HepG2 (cell line): ENCODE data around the gene PTMA. TPM values are rescaled to one million over a fixed set of nuclear protein-coding genes. Genes with fewer than 3 reads are reported as not detected.
A peak's percentile ranks its signal among the peaks of the same experiment; 100 is the strongest.

Experiments
- ATAD3A ChIP-seq: sonication (generic); formaldehyde crosslinking; IDR thresholded peaks from 2 replicates; pipeline ENCODE4 v1.4.0; 2020; ENCODE audit warnings: missing genetic modification reagents
- CBX1 ChIP-seq: IDR thresholded peaks from one replicate; pipeline ENCODE4 v1.6.1; 2016; ENCODE audit warnings: antibody characterized with exemption, low read depth
- GATA4 ChIP-seq: sonication (generic); IDR thresholded peaks from 2 replicates; pipeline ENCODE4 v1.6.1; 2016; ENCODE audit warnings: antibody characterized with exemption, low read depth, borderline replicate concordance
- HMG20A ChIP-seq: IDR thresholded peaks from 2 replicates; pipeline ENCODE4 v1.6.1; 2016; ENCODE audit warnings: borderline replicate concordance
- KAT2B ChIP-seq: fragments of 150-350 bp; IDR thresholded peaks from 2 replicates; pipeline ENCODE4 v1.6.1; 2014; ENCODE audit warnings: low read depth, low read length, borderline replicate concordance
- KDM5B ChIP-seq: sonication (generic); formaldehyde crosslinking; IDR thresholded peaks from 2 replicates; pipeline ENCODE4 v1.4.0; 2020; ENCODE audit warnings: missing genetic modification reagents, mild to moderate bottlenecking, borderline replicate concordance
- NFYC ChIP-seq: IDR thresholded peaks from 2 replicates; pipeline ENCODE4 v1.6.1; 2016; ENCODE audit warnings: missing genetic modification reagents, missing compliant biosample characterization
- ZNF672 ChIP-seq: sonication (generic); formaldehyde crosslinking; IDR thresholded peaks from 2 replicates; pipeline ENCODE4 v1.8.1; 2022; ENCODE audit warnings: missing genetic modification reagents
- ZNF891 ChIP-seq: sonication (generic); formaldehyde crosslinking; IDR thresholded peaks from 2 replicates; pipeline ENCODE4 v1.5.0; 2020; ENCODE audit warnings: mild to moderate bottlenecking, missing genetic modification reagents
- ZSCAN9 ChIP-seq: IDR thresholded peaks from 2 replicates; pipeline ENCODE4 v1.6.1; 2016; ENCODE audit warnings: borderline replicate concordance
- polyA plus RNA-seq, 8 experiments: library from polyadenylated mRNA; depleted of rRNA in 3 of 8; stranded (reverse) in 7 of 8; unstranded in 1 of 8; fragments of >200 nt; fragmentation: Illumina TruSeq in 4 of 8; extraction: Trizol in 4 of 8; gene quantifications; 2 replicates each; pipeline versions ENCODE4 v1.2.1 to v1.2.3, GENCODE V29; 2011 to 2016; ENCODE audit warnings: low read depth in 4 of 8, missing spikeins in 1 of 8, mixed read lengths in 1 of 8; ENCODE audit not compliant: insufficient read depth in 1 of 8
- total RNA-seq, 5 experiments: library from RNA; depleted of rRNA; stranded (reverse); fragments of >200 nt; fragmentation: Illumina TruSeq; extraction: Trizol; gene quantifications; 2 replicates each; pipeline ENCODE4 v1.2.3, GENCODE V29; 2016; ENCODE audit warnings: low read depth in 1 of 5
- TF ChIP-seq, protein P1 (sequence below): sonication (generic); formaldehyde crosslinking; IDR thresholded peaks from 2 replicates; pipeline ENCODE4 v1.5.1; 2020; ENCODE audit warnings: missing genetic modification reagents, mild to moderate bottlenecking, borderline replicate concordance
- TF ChIP-seq, protein P2 (sequence below): sonication (generic); formaldehyde crosslinking; IDR thresholded peaks from 2 replicates; pipeline ENCODE4 v1.8.0; 2022; ENCODE audit warnings: low read depth, missing genetic modification reagents
- TF ChIP-seq, protein P3 (sequence below): sonication (generic); formaldehyde crosslinking; IDR thresholded peaks from 2 replicates; pipeline ENCODE4 v1.4.0; 2020; ENCODE audit warnings: missing genetic modification reagents
- TF ChIP-seq, protein P4 (sequence below): sonication (generic); formaldehyde crosslinking; IDR thresholded peaks from 2 replicates; pipeline ENCODE4 v1.4.0; 2020; ENCODE audit warnings: mild to moderate bottlenecking, low read depth, missing genetic modification reagents
- TF ChIP-seq, protein P5 (sequence below): fragments of 450-650 bp; IDR thresholded peaks from 2 replicates; pipeline ENCODE4 v1.6.1; 2017; ENCODE audit warnings: mild to moderate bottlenecking

The PTMA gene
- total and polyA plus RNA-seq, 2 of the 13 experiments (the other 11 are each of a cell fraction or from before 2014, with no cell fraction given), result 190 to 1,086 TPM

DNA sequence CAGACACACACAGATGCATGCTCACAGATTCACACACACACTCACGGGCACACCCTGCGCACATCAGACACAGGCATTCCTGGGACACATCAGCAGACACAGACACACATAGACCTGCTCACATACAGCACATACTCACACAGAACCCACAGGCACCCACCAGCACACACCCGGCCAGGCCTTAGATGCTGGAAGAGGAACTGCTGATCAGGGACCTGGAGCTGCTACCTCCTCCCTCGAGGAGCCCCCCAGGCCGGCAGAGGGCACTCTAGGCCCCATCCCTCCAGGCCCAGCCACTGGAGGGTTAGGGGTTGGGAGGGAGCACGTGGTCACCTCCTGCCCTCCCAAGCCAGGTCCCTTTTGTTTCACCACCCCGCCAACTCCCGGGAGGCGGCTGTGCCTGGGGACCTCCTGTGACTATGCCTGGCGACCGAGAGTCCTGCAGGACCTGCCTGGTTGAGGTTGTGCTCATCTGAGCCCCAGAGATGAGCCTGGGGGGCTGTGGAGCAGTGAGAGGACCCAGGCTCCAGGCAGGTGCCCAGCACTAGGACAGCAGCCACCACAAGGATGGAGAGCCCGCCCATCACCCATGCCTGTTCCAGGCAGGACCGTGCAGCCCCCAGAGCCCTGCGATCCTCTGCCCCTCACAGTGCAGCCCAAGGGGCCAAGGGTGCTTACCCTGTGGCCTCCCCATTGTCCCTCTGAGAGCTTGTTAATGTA lies 21.0 kb upstream of the PTMA start (continued):
- TF ChIP-seq, protein P1, sequence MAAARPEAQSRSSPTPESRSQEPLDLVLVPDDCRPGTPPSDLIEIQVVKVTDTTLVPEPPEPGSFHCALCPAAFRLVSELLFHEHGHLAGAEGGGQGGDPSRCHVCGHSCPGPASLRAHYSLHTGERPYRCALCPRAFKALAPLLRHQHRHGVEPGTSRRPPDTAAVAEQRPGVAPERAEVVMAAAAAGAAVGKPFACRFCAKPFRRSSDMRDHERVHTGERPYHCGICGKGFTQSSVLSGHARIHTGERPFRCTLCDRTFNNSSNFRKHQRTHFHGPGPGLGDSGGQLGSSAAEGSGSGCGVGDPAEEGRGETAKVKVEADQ, result peak; percentile 83; the same call in 1 of the 2 replicates
- TF ChIP-seq KAT2B (no peak), CBX1 (peak; percentile 83), ZNF672 (CRISPR knock-in tag) (no peak), GATA4 (no peak), ZNF891 (CRISPR knock-in tag) (peak; percentile 65; the same call in 1 of the 2 replicates), HMG20A (CRISPR knock-in tag) (peak; percentile 39; the same call in 1 of the 2 replicates), NFYC (peak; percentile 55), ZSCAN9 (peak; percentile 94), ATAD3A (CRISPR knock-in tag) (0 out of 2 replicates have a peak, but pooled peaks have one; percentile 29), KDM5B (CRISPR knock-in tag) (peak; percentile 84; the same call in 1 of the 2 replicates)
- TF ChIP-seq, protein P2, sequence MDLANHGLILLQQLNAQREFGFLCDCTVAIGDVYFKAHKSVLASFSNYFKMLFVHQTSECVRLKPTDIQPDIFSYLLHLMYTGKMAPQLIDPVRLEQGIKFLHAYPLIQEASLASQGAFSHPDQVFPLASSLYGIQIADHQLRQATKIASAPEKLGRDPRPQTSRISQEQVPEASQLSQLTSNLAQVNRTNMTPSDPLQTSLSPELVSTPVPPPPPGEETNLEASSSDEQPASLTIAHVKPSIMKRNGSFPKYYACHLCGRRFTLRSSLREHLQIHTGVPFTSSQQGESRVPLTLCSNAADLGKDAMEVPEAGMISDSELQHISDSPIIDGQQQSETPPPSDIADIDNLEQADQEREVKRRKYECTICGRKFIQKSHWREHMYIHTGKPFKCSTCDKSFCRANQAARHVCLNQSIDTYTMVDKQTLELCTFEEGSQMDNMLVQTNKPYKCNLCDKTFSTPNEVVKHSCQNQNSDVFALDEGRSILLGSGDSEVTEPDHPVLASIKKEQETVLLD, result peak; percentile 59; the same call in 1 of the 2 replicates
- TF ChIP-seq, protein P3, sequence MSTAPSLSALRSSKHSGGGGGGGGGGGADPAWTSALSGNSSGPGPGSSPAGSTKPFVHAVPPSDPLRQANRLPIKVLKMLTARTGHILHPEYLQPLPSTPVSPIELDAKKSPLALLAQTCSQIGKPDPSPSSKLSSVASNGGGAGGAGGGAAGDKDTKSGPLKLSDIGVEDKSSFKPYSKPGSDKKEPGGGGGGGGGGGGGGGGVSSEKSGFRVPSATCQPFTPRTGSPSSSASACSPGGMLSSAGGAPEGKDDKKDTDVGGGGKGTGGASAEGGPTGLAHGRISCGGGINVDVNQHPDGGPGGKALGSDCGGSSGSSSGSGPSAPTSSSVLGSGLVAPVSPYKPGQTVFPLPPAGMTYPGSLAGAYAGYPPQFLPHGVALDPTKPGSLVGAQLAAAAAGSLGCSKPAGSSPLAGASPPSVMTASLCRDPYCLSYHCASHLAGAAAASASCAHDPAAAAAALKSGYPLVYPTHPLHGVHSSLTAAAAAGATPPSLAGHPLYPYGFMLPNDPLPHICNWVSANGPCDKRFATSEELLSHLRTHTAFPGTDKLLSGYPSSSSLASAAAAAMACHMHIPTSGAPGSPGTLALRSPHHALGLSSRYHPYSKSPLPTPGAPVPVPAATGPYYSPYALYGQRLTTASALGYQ, result no peak
- TF ChIP-seq, protein P4, sequence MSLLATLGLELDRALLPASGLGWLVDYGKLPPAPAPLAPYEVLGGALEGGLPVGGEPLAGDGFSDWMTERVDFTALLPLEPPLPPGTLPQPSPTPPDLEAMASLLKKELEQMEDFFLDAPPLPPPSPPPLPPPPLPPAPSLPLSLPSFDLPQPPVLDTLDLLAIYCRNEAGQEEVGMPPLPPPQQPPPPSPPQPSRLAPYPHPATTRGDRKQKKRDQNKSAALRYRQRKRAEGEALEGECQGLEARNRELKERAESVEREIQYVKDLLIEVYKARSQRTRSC (CRISPR knock-in tag), result peak; percentile 6; the same call in 1 of the 2 replicates
- TF ChIP-seq, protein P5, sequence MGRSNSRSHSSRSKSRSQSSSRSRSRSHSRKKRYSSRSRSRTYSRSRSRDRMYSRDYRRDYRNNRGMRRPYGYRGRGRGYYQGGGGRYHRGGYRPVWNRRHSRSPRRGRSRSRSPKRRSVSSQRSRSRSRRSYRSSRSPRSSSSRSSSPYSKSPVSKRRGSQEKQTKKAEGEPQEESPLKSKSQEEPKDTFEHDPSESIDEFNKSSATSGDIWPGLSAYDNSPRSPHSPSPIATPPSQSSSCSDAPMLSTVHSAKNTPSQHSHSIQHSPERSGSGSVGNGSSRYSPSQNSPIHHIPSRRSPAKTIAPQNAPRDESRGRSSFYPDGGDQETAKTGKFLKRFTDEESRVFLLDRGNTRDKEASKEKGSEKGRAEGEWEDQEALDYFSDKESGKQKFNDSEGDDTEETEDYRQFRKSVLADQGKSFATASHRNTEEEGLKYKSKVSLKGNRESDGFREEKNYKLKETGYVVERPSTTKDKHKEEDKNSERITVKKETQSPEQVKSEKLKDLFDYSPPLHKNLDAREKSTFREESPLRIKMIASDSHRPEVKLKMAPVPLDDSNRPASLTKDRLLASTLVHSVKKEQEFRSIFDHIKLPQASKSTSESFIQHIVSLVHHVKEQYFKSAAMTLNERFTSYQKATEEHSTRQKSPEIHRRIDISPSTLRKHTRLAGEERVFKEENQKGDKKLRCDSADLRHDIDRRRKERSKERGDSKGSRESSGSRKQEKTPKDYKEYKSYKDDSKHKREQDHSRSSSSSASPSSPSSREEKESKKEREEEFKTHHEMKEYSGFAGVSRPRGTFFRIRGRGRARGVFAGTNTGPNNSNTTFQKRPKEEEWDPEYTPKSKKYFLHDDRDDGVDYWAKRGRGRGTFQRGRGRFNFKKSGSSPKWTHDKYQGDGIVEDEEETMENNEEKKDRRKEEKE, result no peak
